Measurements from ENCODE around the gene SP6.

DNA sequence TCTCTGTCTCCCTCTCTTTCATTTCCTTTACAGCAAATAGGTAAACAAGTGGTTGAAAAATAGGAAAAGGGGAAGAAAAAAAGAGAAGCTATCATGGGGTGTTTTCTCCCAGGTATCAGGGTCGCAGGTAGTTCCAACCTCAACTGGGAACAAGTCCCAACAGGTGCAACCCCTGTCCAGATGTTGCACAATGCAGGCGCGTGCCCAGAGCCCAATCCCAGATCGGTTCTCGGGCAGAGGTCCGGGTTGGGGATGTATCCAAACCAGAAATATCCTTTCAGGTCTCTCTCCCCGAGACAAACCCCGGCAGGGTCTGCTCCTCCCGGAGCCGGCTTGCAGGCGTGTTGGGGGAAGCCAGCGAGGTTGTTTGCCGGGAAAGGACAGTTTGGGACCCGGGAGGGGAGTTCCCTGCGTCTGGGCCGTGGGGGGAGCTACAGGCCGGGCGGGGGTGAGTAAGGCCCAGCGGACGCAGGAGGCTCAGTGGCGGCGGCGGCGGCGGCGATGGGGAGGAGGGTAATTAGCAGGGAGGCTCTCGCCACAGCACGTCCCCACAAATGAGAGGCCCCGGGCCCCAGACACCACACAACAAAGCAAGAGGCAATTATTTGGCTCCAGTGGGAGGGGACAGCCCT, 21.2 kb upstream of the SP6 start:
- TF ChIP-seq, protein P1, sequence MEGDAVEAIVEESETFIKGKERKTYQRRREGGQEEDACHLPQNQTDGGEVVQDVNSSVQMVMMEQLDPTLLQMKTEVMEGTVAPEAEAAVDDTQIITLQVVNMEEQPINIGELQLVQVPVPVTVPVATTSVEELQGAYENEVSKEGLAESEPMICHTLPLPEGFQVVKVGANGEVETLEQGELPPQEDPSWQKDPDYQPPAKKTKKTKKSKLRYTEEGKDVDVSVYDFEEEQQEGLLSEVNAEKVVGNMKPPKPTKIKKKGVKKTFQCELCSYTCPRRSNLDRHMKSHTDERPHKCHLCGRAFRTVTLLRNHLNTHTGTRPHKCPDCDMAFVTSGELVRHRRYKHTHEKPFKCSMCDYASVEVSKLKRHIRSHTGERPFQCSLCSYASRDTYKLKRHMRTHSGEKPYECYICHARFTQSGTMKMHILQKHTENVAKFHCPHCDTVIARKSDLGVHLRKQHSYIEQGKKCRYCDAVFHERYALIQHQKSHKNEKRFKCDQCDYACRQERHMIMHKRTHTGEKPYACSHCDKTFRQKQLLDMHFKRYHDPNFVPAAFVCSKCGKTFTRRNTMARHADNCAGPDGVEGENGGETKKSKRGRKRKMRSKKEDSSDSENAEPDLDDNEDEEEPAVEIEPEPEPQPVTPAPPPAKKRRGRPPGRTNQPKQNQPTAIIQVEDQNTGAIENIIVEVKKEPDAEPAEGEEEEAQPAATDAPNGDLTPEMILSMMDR (IDR thresholded peaks at IDR 0.05; ENCODE audit: insufficient read depth, low read length): no peak
- TF ChIP-seq POLR2AphosphoS5 (IDR thresholded peaks at IDR 0.05; ENCODE audit: low read depth) (no peak), GABPA (IDR thresholded peaks at IDR 0.05; ENCODE audit: low read depth) (no peak), SPI1 (IDR thresholded peaks at IDR 0.05; ENCODE audit: borderline replicate concordance, low read depth) (no peak)
- TF ChIP-seq, protein P2, sequence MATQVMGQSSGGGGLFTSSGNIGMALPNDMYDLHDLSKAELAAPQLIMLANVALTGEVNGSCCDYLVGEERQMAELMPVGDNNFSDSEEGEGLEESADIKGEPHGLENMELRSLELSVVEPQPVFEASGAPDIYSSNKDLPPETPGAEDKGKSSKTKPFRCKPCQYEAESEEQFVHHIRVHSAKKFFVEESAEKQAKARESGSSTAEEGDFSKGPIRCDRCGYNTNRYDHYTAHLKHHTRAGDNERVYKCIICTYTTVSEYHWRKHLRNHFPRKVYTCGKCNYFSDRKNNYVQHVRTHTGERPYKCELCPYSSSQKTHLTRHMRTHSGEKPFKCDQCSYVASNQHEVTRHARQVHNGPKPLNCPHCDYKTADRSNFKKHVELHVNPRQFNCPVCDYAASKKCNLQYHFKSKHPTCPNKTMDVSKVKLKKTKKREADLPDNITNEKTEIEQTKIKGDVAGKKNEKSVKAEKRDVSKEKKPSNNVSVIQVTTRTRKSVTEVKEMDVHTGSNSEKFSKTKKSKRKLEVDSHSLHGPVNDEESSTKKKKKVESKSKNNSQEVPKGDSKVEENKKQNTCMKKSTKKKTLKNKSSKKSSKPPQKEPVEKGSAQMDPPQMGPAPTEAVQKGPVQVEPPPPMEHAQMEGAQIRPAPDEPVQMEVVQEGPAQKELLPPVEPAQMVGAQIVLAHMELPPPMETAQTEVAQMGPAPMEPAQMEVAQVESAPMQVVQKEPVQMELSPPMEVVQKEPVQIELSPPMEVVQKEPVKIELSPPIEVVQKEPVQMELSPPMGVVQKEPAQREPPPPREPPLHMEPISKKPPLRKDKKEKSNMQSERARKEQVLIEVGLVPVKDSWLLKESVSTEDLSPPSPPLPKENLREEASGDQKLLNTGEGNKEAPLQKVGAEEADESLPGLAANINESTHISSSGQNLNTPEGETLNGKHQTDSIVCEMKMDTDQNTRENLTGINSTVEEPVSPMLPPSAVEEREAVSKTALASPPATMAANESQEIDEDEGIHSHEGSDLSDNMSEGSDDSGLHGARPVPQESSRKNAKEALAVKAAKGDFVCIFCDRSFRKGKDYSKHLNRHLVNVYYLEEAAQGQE (IDR thresholded peaks at IDR 0.05; ENCODE audit: insufficient replicate concordance, low read depth): no peak
